H1 (cell line): Measurements from ENCODE around the gene BEAN1. TPM values are rescaled to one million over a fixed set of nuclear protein-coding genes. Genes with fewer than 3 reads are reported as not detected.

Experiments used
- CTCF ChIA-PET: fragments of 300-600 bp; sonication (Branson Sonifier 250); formaldehyde crosslinking; loops from one replicate; lab custom pipeline; 2021; ENCODE audit not compliant: partially characterized antibody; lab: Charles Lee
- POLR2A ChIA-PET: fragments of 300-600 bp; sonication (Branson Sonifier 250); formaldehyde crosslinking; loops from one replicate; lab custom pipeline; 2021; ENCODE audit warnings: inconsistent platforms; ENCODE audit not compliant: partially characterized antibody; lab: Charles Lee
- DNase-seq, 2 experiments: peaks; one replicate each; pipeline versions ENCODE4 v3.0.0 to v3.0.0-alpha.2; 2010 to 2022; ENCODE audit warnings: low spot score in 2 of 2, low read depth in 1 of 2, mixed read lengths in 1 of 2
- FAIRE-seq: peaks from 2 replicates; lab custom pipeline; 2011; peaks lifted over from hg19 to GRCh38; lab: Jason Lieb, UNC
- H2AFZ ChIP-seq: 2 replicates; pipeline ENCODE4 v1.8.1; 2012; ENCODE audit warnings: low read length, inconsistent platforms
- H2AK5ac ChIP-seq: 2 replicates; pipeline ENCODE4 v1.6.1; 2013; ENCODE audit warnings: low read depth, low read length
- H2BK120ac ChIP-seq: replicated peaks from 2 replicates; pipeline ENCODE3; 2013; ENCODE audit warnings: low read depth, low read length, inconsistent platforms
- H2BK12ac ChIP-seq: 2 replicates; pipeline ENCODE4 v1.6.1; 2013; ENCODE audit warnings: low read depth, low read length
- H2BK15ac ChIP-seq: 2 replicates; pipeline ENCODE4 v1.6.1; 2013; ENCODE audit warnings: low read length
- H2BK20ac ChIP-seq: 2 replicates; pipeline ENCODE4 v1.6.1; 2013; ENCODE audit warnings: low read length
- H2BK5ac ChIP-seq: 2 replicates; pipeline ENCODE4 v1.6.1; 2013; ENCODE audit warnings: low read depth, low read length
- H3K14ac ChIP-seq: 2 replicates; pipeline ENCODE4 v1.6.1; 2013; ENCODE audit warnings: inconsistent platforms; ENCODE audit not compliant: insufficient read length
- H3K18ac ChIP-seq: 2 replicates; pipeline ENCODE4 v1.6.1; 2013; ENCODE audit warnings: low read length; ENCODE audit errors: extremely low read depth
- H3K23ac ChIP-seq: 2 replicates; pipeline ENCODE4 v1.6.1; 2013; ENCODE audit warnings: inconsistent platforms; ENCODE audit not compliant: insufficient read length
- H3K23me2 ChIP-seq: 2 replicates; pipeline ENCODE4 v1.6.1; 2013; ENCODE audit warnings: low read depth, low read length
- H3K27ac ChIP-seq: 2 replicates; pipeline ENCODE4 v1.6.1; 2011; ENCODE audit warnings: low read depth, low read length, inconsistent platforms
- H3K27me3 ChIP-seq, 4 experiments: replicated peaks in 1 of 4; 1 replicate in 1 of 4; 2 replicates in 3 of 4; pipeline versions ENCODE4 v1.6.1 to v1.8.1; 2011 to 2013; ENCODE audit warnings: low read length in 3 of 4, mild to moderate bottlenecking in 3 of 4, inconsistent platforms in 2 of 4, mixed read lengths in 2 of 4, moderate library complexity in 1 of 4; ENCODE audit not compliant: control insufficient read depth in 3 of 4, insufficient read depth in 3 of 4; ENCODE audit errors: extremely low read depth in 1 of 4
- H3K36me3 ChIP-seq, 4 experiments: 2 replicates each; pipeline versions ENCODE4 v1.6.1 to v1.8.1; 2011 to 2013; ENCODE audit warnings: mild to moderate bottlenecking in 4 of 4, low read length in 3 of 4, moderate library complexity in 2 of 4, control low read depth in 1 of 4, inconsistent platforms in 1 of 4; ENCODE audit not compliant: insufficient read depth in 4 of 4, control insufficient read depth in 2 of 4
- H3K4ac ChIP-seq: replicated peaks from 2 replicates; pipeline ENCODE3; 2013; ENCODE audit warnings: low read length, low read depth, mixed read lengths, inconsistent platforms; ENCODE audit not compliant: insufficient read length
- H3K4me1 ChIP-seq, 4 experiments: replicated peaks in 1 of 4; 1 replicate in 1 of 4; 2 replicates in 3 of 4; pipeline versions ENCODE4 v1.6.1 to v1.8.1; 2011 to 2013; ENCODE audit warnings: low read length in 3 of 4, inconsistent platforms in 2 of 4, mixed read lengths in 1 of 4; ENCODE audit not compliant: insufficient read depth in 4 of 4, control insufficient read depth in 3 of 4
- H3K4me2 ChIP-seq, 2 experiments: 2 replicates each; pipeline versions ENCODE4 v1.6.1 to v1.8.1; 2011 to 2013; ENCODE audit warnings: low read depth in 2 of 2, low read length in 2 of 2, control low read depth in 1 of 2, inconsistent platforms in 1 of 2, mild to moderate bottlenecking in 1 of 2; ENCODE audit not compliant: insufficient read depth in 1 of 2
- H3K4me3 ChIP-seq, 4 experiments: fragments of 200-600, 300-600 bp in 1 of 4; sonication (generic), shearing (Covaris generic), sonication (Bioruptor Twin) in 1 of 4; 2 replicates each; pipeline versions ENCODE4 v1.5.1 to v1.8.1; 2011 to 2016; ENCODE audit warnings: low read length in 4 of 4, low read depth in 3 of 4, control low read depth in 2 of 4, inconsistent platforms in 2 of 4, mild to moderate bottlenecking in 2 of 4, mixed read lengths in 1 of 4, moderate library complexity in 1 of 4; ENCODE audit not compliant: insufficient read depth in 2 of 4; ENCODE audit errors: extremely low read depth in 1 of 4
- H3K56ac ChIP-seq: replicated peaks from 2 replicates; pipeline ENCODE3; 2013; ENCODE audit warnings: low read depth, mild to moderate bottlenecking, mixed read lengths, low read length, inconsistent platforms; ENCODE audit not compliant: insufficient read length
- H3K79me1 ChIP-seq: 2 replicates; pipeline ENCODE4 v1.6.1; 2013; ENCODE audit warnings: low read depth, low read length, control low read depth
- H3K79me2 ChIP-seq, 2 experiments: 2 replicates each; pipeline versions ENCODE4 v1.6.1 to v1.8.1; 2012 to 2013; ENCODE audit warnings: low read length in 2 of 2, mild to moderate bottlenecking in 2 of 2, inconsistent platforms in 1 of 2; ENCODE audit not compliant: insufficient read depth in 2 of 2, control insufficient read depth in 1 of 2
- H3K9ac ChIP-seq, 4 experiments: replicated peaks in 1 of 4; 1 replicate in 1 of 4; 2 replicates in 3 of 4; pipeline versions ENCODE4 v1.6.1 to v1.8.1; 2011 to 2013; ENCODE audit warnings: low read depth in 3 of 4, low read length in 3 of 4, control low read depth in 2 of 4, mild to moderate bottlenecking in 2 of 4, moderate library complexity in 2 of 4, inconsistent platforms in 1 of 4; ENCODE audit errors: extremely low read depth in 1 of 4
- H3K9me3 ChIP-seq, 2 experiments: 2 replicates each; pipeline versions ENCODE4 v1.6.1 to v1.8.1; 2012 to 2013; ENCODE audit warnings: mild to moderate bottlenecking in 2 of 2, moderate library complexity in 2 of 2, control low read depth in 1 of 2, inconsistent platforms in 1 of 2, low read depth in 1 of 2, low read length in 1 of 2, mixed read lengths in 1 of 2; ENCODE audit not compliant: insufficient read depth in 2 of 2
- H4K20me1 ChIP-seq, 2 experiments: replicated peaks in 1 of 2; 2 replicates each; pipeline versions ENCODE3 to v1.8.1; 2011 to 2013; ENCODE audit warnings: inconsistent platforms in 2 of 2, low read length in 2 of 2, mild to moderate bottlenecking in 1 of 2; ENCODE audit not compliant: insufficient read depth in 2 of 2, control insufficient read depth in 1 of 2
- H4K5ac ChIP-seq: 2 replicates; pipeline ENCODE4 v1.6.1; 2013; ENCODE audit warnings: low read length, low read depth, mixed read lengths, inconsistent platforms; ENCODE audit not compliant: insufficient read length
- H4K8ac ChIP-seq: 2 replicates; pipeline ENCODE4 v1.8.0; 2013; ENCODE audit warnings: mild to moderate bottlenecking, moderate library complexity, low read length, inconsistent platforms; ENCODE audit not compliant: insufficient read depth; ENCODE audit errors: extremely low read depth
- H4K91ac ChIP-seq: replicated peaks from 2 replicates; pipeline ENCODE3; 2013; ENCODE audit warnings: low read length, mixed read lengths, inconsistent platforms; ENCODE audit not compliant: insufficient read length
- CHD2 ChIP-seq: IDR thresholded peaks from 2 replicates; pipeline ENCODE4 v1.6.1; 2012; ENCODE audit warnings: low read length, improper control_type of control experiment
- WGBS, 2 experiments: shearing (Covaris generic) in 1 of 2; methylation state at CpG; one replicate each; pipeline versions ENCODE4 v1.1.6 to v1.1.7; 2013 to 2015; ENCODE audit warnings: low lambda C conversion rate in 2 of 2, mixed read lengths in 2 of 2, inconsistent platforms in 1 of 2, low coverage in 1 of 2, missing lambda C conversion rate in 1 of 2; ENCODE audit not compliant: insufficient replicate concordance in 2 of 2, insufficient coverage in 1 of 2, insufficient read length in 1 of 2; ENCODE audit errors: extremely low coverage in 1 of 2, missing lambda C conversion rate in 1 of 2; 5-methylcytosine and 5-hydroxymethylcytosine counted together
- polyA plus RNA-seq, 7 experiments: library from polyadenylated mRNA; depleted of rRNA in 3 of 7; stranded (reverse) in 5 of 7; unstranded in 2 of 7; fragments of >200 nt in 5 of 7; fragments of 200-250 nt in 2 of 7; gene quantifications; 1 replicate in 5 of 7; 2 replicates in 1 of 7; 4 replicates in 1 of 7; pipeline versions ENCODE4 v1.2.1 to v1.2.3, GENCODE V29; 2011 to 2013; ENCODE audit warnings: missing spikeins in 2 of 7, mixed read lengths in 2 of 7
- total RNA-seq: library from RNA; stranded (reverse); fragmentation: NEBNext Ultra II Directional; extraction: Animal tissue kit (Norgen Biotek cat#: 25700); gene quantifications from 2 replicates; pipeline ENCODE4 v1.2.1, GENCODE V29; 2021

Gene BEAN1
- total and polyA plus RNA-seq, 2 of the 8 experiments (the other 6 are each of a cell fraction or from before 2014, with no cell fraction given), result 0.08 TPM; not detected in 1

DNA sequence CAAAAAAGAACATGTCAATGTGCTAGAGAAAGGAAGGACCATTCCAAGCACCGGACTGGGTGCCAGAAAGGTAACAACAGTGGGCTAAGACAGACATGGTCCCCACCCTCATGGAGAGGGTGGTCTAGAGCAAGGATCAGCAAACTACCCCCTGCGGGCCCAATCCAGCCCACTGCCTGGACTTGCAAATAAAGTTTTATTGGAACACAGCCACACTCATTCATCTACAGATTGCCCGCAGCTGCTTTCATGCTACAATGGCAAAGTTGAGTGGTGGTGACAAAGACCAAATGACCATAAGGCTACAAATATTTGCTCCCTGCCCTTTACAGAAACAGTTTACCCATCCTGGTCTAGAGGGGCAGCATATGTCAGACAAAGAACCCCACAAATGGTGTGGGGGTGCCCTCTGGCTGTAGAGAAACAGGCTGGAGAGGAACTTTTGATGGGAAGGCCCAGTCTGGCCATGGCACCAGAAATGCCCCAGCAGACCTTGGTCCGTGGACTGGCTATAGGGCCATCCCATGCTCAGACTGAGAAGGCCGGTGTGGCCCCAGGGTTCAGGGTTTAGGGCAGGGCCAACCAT, 45.4 kb upstream of the BEAN1 start:
- Histone ChIP-seq H3K4me3 (no peak overlapping the region), H4K8ac (no peak overlapping the region), H3K23ac (no peak overlapping the region), H2BK5ac (no peak overlapping the region), H3K79me1 (no peaks in the 10 kb centered on the region), H4K5ac (no peak overlapping the region), H2BK120ac (no peak overlapping the region), H3K4me1 (peaks cover 0 to 3% (median 0%) of the 10 kb centered on the region in 4 experiments; a peak in 3 of 7 replicates), H3K4me2 (no peak overlapping the region), H3K4ac (no peak overlapping the region), H2AK5ac (no peak overlapping the region), H2BK15ac (no peak overlapping the region), H4K20me1 (peaks cover 0 to 3% of the 10 kb centered on the region in 2 experiments), H3K9me3 (no peaks in the 10 kb centered on the region), H3K79me2 (no peaks in the 10 kb centered on the region), H4K91ac (no peak overlapping the region), H3K9ac (no peak overlapping the region), H3K23me2 (peaks cover 10% of the 10 kb centered on the region; the same call in 1 of the 2 replicates), H3K27me3 (no peaks in the 10 kb centered on the region), H3K56ac (no peak overlapping the region), H2AFZ (no peak overlapping the region), H2BK12ac (no peak overlapping the region), H3K36me3 (no peaks in the 10 kb centered on the region), H2BK20ac (no peak overlapping the region), H3K14ac (no peak overlapping the region), H3K18ac (no peak overlapping the region), H3K27ac (no peak overlapping the region)
- CTCF ChIA-PET, result interaction anchor here (0.7 to 1.6 kb wide), 7 partner anchors 11 to 25 kb away, joined by 3 to 6 read pairs (median 3); no protein-coding TSS in a partner anchor
- FAIRE-seq (no peak), DNase-seq (no peak)
- POLR2A ChIA-PET, result no interaction called here
- 92% methylated on average over 5 of the region's 5 CpGs; no CpG with 5 or more reads in 1 of the 2 experiments for WGBS, 2 experiments
- TF ChIP-seq CHD2, result no peak
